AG04450 (cell line): ENCODE results near the gene LAMA2. TPM values are rescaled to one million over a fixed set of nuclear protein-coding genes. Genes with fewer than 3 reads are reported as not detected.

ENCODE experiments used
- CTCF ChIA-PET: fragments of 300-600, 350-600 bp; formaldehyde crosslinking; extraction: SDS; loops from one replicate; lab custom pipeline; 2022; ENCODE audit warnings: antibody characterized with exemption, inconsistent platforms; lab: Charles Lee
- POLR2A ChIA-PET: fragments of 350-600 bp; formaldehyde crosslinking; extraction: SDS; loops from one replicate; lab custom pipeline; 2021; ENCODE audit warnings: antibody characterized with exemption, inconsistent platforms; lab: Yijun Ruan, JAX
- DNase-seq: peaks from one replicate; pipeline ENCODE4 v3.0.0-alpha.2; 2011; ENCODE audit warnings: low read depth, low spot score
- H3K27ac ChIP-seq: one replicate; pipeline ENCODE4 v1.5.1; 2012; ENCODE audit warnings: low read depth, low read length, control low read depth
- H3K27me3 ChIP-seq: one replicate; pipeline ENCODE4 v1.6.0; 2012; ENCODE audit warnings: low read length; ENCODE audit not compliant: control insufficient read depth, insufficient read depth
- H3K4me3 ChIP-seq: 2 replicates; pipeline ENCODE4 v1.5.1; 2011; ENCODE audit warnings: mild to moderate bottlenecking, low read depth, low read length, control low read depth
- H3K9me3 ChIP-seq: 2 replicates; pipeline ENCODE4 v1.5.1; 2012; ENCODE audit warnings: low read length; ENCODE audit not compliant: control insufficient read depth, insufficient read depth
- polyA plus RNA-seq: library from polyadenylated mRNA; depleted of rRNA; stranded (reverse); fragments of >200 nt; gene quantifications from 2 replicates; pipeline ENCODE4 v1.2.3, GENCODE V29; 2011
- TF ChIP-seq, protein P1 (sequence below): IDR thresholded peaks from 2 replicates; pipeline ENCODE4 v1.5.1; 2011; ENCODE audit warnings: low read depth, low read length, control low read depth, inconsistent platforms

Gene LAMA2
- polyA plus RNA-seq, 1 experiment = 33.0 TPM

DNA sequence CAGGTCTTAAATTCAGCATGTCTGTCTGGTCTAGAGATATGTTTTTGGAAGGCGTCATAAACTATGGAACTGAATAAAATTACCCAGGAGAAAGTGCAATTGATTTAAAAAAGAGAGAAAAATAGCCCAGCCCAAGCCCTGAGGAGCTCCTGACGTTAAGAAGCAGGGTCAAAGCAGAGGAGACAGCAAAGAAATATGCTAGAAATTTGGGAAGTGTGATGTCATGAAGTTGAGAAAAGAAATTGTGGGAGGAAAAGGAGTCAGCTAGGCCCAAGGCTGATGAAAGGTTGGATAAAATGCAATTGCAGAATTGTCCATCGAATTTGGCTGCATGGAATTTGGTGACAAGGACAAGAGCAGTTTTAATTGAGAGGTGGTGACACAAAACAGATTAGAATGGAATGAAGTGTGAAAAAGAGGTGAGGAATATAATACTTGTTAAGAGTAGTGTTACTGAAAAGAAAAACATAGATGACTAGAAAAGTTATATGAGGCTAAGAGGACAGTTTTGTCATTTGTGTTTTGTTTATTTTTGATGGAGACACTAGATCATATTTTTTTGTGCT is 381.6 kb downstream of the LAMA2 start:
- no peak for DNase-seq
- CTCF ChIA-PET = interaction anchor here (0.6 to 3.2 kb wide), 2 partner anchors 106 to 770 kb away, joined by 6 to 10 read pairs; no protein-coding TSS in a partner anchor
- Histone ChIP-seq H3K27me3 (no peaks in the 10 kb centered on the region), H3K9me3 (no peaks in the 10 kb centered on the region), H3K4me3 (no peak overlapping the region), H3K27ac (no peak overlapping the region)
- TF ChIP-seq, protein P1, sequence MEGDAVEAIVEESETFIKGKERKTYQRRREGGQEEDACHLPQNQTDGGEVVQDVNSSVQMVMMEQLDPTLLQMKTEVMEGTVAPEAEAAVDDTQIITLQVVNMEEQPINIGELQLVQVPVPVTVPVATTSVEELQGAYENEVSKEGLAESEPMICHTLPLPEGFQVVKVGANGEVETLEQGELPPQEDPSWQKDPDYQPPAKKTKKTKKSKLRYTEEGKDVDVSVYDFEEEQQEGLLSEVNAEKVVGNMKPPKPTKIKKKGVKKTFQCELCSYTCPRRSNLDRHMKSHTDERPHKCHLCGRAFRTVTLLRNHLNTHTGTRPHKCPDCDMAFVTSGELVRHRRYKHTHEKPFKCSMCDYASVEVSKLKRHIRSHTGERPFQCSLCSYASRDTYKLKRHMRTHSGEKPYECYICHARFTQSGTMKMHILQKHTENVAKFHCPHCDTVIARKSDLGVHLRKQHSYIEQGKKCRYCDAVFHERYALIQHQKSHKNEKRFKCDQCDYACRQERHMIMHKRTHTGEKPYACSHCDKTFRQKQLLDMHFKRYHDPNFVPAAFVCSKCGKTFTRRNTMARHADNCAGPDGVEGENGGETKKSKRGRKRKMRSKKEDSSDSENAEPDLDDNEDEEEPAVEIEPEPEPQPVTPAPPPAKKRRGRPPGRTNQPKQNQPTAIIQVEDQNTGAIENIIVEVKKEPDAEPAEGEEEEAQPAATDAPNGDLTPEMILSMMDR = no peak
- POLR2A ChIA-PET = no interaction called here

- no peaks in the 10 kb centered on the region for H3K9me3 ChIP-seq
- POLR2A ChIA-PET = no interaction called here
- DNase-seq = no peak
- TF ChIP-seq, protein P1 = no peak
- no peak overlapping the region for H3K4me3 ChIP-seq
- no peaks in the 10 kb centered on the region for H3K27me3 ChIP-seq
- CTCF ChIA-PET = no interaction called here
- no peak overlapping the region for H3K27ac ChIP-seq
Measured at GRCh38 chr6:129267028-129267427, 384.1 kb downstream of the LAMA2 start.

DNA sequence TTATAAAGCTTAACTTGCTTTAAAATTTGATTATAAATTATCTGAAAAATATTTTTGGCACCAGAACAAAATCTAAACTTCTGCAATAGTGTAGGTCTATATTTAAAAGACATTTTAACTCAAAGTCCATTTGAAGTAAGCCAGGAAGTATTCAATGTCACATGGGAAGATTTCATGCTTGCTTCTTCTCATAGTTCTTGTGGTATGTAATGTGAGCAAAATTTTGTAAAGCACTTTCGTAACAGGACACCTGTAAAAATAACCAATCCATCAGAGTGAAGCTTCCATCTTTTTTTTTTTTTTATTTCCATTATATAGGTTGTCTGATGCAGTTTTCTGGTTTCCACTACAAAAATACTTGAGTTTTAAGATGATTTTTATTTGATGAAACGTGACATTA is 386.1 kb downstream of the LAMA2 start:
- CTCF ChIA-PET = interaction anchor here (0.9 kb wide), 1 partner anchor 73 kb away, joined by 3 read pairs; no protein-coding TSS in a partner anchor
- Histone ChIP-seq H3K4me3 (no peak overlapping the region), H3K9me3 (no peaks in the 10 kb centered on the region), H3K27me3 (no peaks in the 10 kb centered on the region), H3K27ac (no peak overlapping the region)
- no peak for DNase-seq
- TF ChIP-seq, protein P1 = no peak
- POLR2A ChIA-PET = no interaction called here

GRCh38 chr6:129269891-129270290 is 387.0 kb downstream of the LAMA2 start:
- CTCF ChIA-PET = interaction anchor here (0.9 kb wide), 1 partner anchor 74 kb away, joined by 3 read pairs; no protein-coding TSS in a partner anchor
- Histone ChIP-seq H3K4me3 (no peak overlapping the region), H3K27me3 (no peaks in the 10 kb centered on the region), H3K9me3 (no peaks in the 10 kb centered on the region), H3K27ac (no peak overlapping the region)
- TF ChIP-seq, protein P1 = no peak
- POLR2A ChIA-PET = no interaction called here
- DNase-seq = no peak

GRCh38 chr6:129270450-129270849 is 387.5 kb downstream of the LAMA2 start:
- Histone ChIP-seq H3K27me3 (no peaks in the 10 kb centered on the region), H3K4me3 (no peak overlapping the region), H3K27ac (no peak overlapping the region), H3K9me3 (no peaks in the 10 kb centered on the region)
- CTCF ChIA-PET = interaction anchor here (1.5 kb wide), 1 partner anchor 100 kb away, joined by 3 read pairs; no protein-coding TSS in a partner anchor
- TF ChIP-seq, protein P1 = no peak
- DNase-seq = no peak
- POLR2A ChIA-PET = interaction anchor here (0.6 kb wide), 1 partner anchor 883 kb away, joined by 5 read pairs; no protein-coding TSS in a partner anchor
